ENCODE results near the gene HOXA3.
A peak's percentile ranks its signal among the peaks of the same experiment; 100 is the strongest.

Gene HOXA3

GRCh38 chr7:27173511-27173955 is 21.1 kb upstream of the HOXA3 start:
- DNase-seq (ENCODE audit: low read depth), result no peak
- H3K4me3 ChIP-seq (ENCODE audit: control insufficient read depth, low read depth, low read length), result peak overlapping the region; percentile 87
- no peak for TF ChIP-seq CTCF (IDR thresholded peaks at IDR 0.05; ENCODE audit: control insufficient read depth, insufficient read depth, low read depth, low read length, missing control alignments)

- H3K4me3 ChIP-seq (ENCODE audit: control insufficient read depth, low read depth, low read length), result peak overlapping the region; percentile 87
- no peak for TF ChIP-seq CTCF (IDR thresholded peaks at IDR 0.05; ENCODE audit: control insufficient read depth, insufficient read depth, low read depth, low read length, missing control alignments)
- DNase-seq (ENCODE audit: low read depth), result peak; percentile 88
These were observed 20.6 kb upstream of the HOXA3 start for GRCh38 chr7:27172823-27173510.

- peak overlapping the region; percentile 87 for H3K4me3 ChIP-seq (ENCODE audit: control insufficient read depth, low read depth, low read length)
- TF ChIP-seq CTCF (IDR thresholded peaks at IDR 0.05; ENCODE audit: control insufficient read depth, insufficient read depth, low read depth, low read length, missing control alignments), result no peak
- DNase-seq (ENCODE audit: low read depth), result no peak
These were observed 20.0 kb upstream of the HOXA3 start for GRCh38 chr7:27172315-27172774.

GRCh38 chr7:27171637-27172314 is 19.4 kb upstream of the HOXA3 start:
- no peak for TF ChIP-seq CTCF (IDR thresholded peaks at IDR 0.05; ENCODE audit: control insufficient read depth, insufficient read depth, low read depth, low read length, missing control alignments)
- DNase-seq (ENCODE audit: low read depth), result no peak
- H3K4me3 ChIP-seq (ENCODE audit: control insufficient read depth, low read depth, low read length), result peak overlapping the region; percentile 87

- no peak for TF ChIP-seq CTCF (IDR thresholded peaks at IDR 0.05; ENCODE audit: control insufficient read depth, insufficient read depth, low read depth, low read length, missing control alignments)
- H3K4me3 ChIP-seq (ENCODE audit: control insufficient read depth, low read depth, low read length), result peak overlapping the region; percentile 87
- DNase-seq (ENCODE audit: low read depth), result no peak
These were observed 18.9 kb upstream of the HOXA3 start for GRCh38 chr7:27171325-27171636.

- DNase-seq (ENCODE audit: low read depth), result no peak
- no peak for TF ChIP-seq CTCF (IDR thresholded peaks at IDR 0.05; ENCODE audit: control insufficient read depth, insufficient read depth, low read depth, low read length, missing control alignments)
- H3K4me3 ChIP-seq (ENCODE audit: control insufficient read depth, low read depth, low read length), result peak overlapping the region; percentile 87
These were observed 18.3 kb upstream of the HOXA3 start for GRCh38 chr7:27170426-27171324.
